ENCODE results near the gene PAQR6. TPM values are rescaled to one million over a fixed set of nuclear protein-coding genes. Genes with fewer than 3 reads are reported as not detected.

The PAQR6 gene
- total and polyA plus RNA-seq, 10 of the 15 experiments (the other 5 are each of a cell fraction or from before 2014, with no cell fraction given), result 0.42 to 4.5 (median 1.3) TPM

DNA sequence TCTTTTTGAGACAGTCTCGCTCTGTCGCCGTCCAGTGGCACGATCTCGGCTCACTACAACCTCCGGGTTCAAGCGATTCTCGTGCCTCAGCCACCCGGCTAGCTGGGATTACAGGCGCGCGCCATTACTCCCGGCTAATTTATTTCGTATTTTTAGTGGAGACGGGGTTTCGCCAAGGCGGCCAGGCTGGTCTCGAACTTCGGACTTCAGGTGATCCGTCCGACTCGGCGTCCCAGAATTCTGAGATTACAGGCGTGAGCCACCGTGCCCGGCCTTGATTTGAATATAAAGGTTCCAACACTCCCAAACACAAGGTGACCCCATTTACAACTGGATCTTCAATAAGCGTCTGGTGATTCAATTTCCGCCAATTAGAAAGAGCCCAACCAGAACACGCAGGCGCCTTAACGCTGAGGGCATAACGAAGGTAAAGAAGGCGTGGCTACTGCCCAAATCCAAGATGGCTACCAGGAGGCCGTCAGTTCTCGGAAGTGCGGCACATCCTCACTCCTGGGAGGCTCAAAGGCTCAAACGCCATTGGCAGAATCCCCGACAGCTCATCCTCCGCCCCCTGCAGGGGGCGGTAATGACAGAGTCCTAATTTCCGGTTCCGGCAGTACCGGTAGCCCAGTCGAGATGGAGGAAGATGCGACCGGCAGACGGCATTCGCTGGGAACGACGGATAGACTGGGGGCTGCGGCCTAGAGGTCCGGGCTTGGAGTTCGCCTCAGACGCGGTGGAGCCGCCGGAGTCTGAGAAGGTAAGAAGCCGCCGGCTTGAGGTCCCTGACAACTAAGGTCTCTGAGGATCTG, 54.2 kb downstream of the PAQR6 start, which contains the start of gene SLC25A44 (continued):
- TF ChIP-seq, protein P1, sequence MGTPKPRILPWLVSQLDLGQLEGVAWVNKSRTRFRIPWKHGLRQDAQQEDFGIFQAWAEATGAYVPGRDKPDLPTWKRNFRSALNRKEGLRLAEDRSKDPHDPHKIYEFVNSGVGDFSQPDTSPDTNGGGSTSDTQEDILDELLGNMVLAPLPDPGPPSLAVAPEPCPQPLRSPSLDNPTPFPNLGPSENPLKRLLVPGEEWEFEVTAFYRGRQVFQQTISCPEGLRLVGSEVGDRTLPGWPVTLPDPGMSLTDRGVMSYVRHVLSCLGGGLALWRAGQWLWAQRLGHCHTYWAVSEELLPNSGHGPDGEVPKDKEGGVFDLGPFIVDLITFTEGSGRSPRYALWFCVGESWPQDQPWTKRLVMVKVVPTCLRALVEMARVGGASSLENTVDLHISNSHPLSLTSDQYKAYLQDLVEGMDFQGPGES (IDR thresholded peaks at IDR 0.05), result no peak
- TF ChIP-seq TCF12 (IDR thresholded peaks at IDR 0.05; ENCODE audit: low read depth, low read length) (no peak), ZSCAN29 (IDR thresholded peaks at IDR 0.05) (no peak), MEF2A (IDR thresholded peaks at IDR 0.05; ENCODE audit: insufficient read depth, low read depth, low read length) (no peak), ZNF274 (IDR thresholded peaks at IDR 0.05; ENCODE audit: insufficient read depth, insufficient read length) (no peak), NFYA (IDR thresholded peaks at IDR 0.05; ENCODE audit: borderline replicate concordance, low read depth, low read length) (no peak), TARDBP (IDR thresholded peaks at IDR 0.05; ENCODE audit: borderline replicate concordance) (no peak), SPI1 (IDR thresholded peaks at IDR 0.05; ENCODE audit: borderline replicate concordance, insufficient read depth, low read depth, low read length) (no peak; the same call in 1 of the 2 replicates), CEBPB (IDR thresholded peaks at IDR 0.05; ENCODE audit: borderline replicate concordance in 1 of 2, low read depth in 2 of 2, low read length in 2 of 2) (no peak), NBN (IDR thresholded peaks at IDR 0.05) (peak; percentile 51; the same call in 1 of the 2 replicates), BHLHE40 (IDR thresholded peaks at IDR 0.05; ENCODE audit: borderline replicate concordance in 1 of 2, low read depth in 2 of 2, low read length in 1 of 2) (0 out of 4 replicates have a peak, but pooled peaks of 1 of the 2 experiments have one; percentile 15), PAX8 (IDR thresholded peaks at IDR 0.05) (no peak)
- TF ChIP-seq, protein P2, sequence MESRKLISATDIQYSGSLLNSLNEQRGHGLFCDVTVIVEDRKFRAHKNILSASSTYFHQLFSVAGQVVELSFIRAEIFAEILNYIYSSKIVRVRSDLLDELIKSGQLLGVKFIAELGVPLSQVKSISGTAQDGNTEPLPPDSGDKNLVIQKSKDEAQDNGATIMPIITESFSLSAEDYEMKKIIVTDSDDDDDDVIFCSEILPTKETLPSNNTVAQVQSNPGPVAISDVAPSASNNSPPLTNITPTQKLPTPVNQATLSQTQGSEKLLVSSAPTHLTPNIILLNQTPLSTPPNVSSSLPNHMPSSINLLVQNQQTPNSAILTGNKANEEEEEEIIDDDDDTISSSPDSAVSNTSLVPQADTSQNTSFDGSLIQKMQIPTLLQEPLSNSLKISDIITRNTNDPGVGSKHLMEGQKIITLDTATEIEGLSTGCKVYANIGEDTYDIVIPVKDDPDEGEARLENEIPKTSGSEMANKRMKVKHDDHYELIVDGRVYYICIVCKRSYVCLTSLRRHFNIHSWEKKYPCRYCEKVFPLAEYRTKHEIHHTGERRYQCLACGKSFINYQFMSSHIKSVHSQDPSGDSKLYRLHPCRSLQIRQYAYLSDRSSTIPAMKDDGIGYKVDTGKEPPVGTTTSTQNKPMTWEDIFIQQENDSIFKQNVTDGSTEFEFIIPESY (IDR thresholded peaks at IDR 0.05), result no peak
- TF ChIP-seq, protein P3, sequence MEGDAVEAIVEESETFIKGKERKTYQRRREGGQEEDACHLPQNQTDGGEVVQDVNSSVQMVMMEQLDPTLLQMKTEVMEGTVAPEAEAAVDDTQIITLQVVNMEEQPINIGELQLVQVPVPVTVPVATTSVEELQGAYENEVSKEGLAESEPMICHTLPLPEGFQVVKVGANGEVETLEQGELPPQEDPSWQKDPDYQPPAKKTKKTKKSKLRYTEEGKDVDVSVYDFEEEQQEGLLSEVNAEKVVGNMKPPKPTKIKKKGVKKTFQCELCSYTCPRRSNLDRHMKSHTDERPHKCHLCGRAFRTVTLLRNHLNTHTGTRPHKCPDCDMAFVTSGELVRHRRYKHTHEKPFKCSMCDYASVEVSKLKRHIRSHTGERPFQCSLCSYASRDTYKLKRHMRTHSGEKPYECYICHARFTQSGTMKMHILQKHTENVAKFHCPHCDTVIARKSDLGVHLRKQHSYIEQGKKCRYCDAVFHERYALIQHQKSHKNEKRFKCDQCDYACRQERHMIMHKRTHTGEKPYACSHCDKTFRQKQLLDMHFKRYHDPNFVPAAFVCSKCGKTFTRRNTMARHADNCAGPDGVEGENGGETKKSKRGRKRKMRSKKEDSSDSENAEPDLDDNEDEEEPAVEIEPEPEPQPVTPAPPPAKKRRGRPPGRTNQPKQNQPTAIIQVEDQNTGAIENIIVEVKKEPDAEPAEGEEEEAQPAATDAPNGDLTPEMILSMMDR (IDR thresholded peaks at IDR 0.05 in 2 of 3, conservative IDR thresholded peaks at IDR 0.05 in 1 of 3; ENCODE audit: control insufficient read depth in 2 of 3, extremely low read depth in 1 of 3, insufficient read depth in 1 of 3, low read depth in 3 of 3, low read length in 3 of 3), result peak; percentile 35 to 48 (median 45); a peak in 5 of 6 replicates
- TF ChIP-seq, protein P4, sequence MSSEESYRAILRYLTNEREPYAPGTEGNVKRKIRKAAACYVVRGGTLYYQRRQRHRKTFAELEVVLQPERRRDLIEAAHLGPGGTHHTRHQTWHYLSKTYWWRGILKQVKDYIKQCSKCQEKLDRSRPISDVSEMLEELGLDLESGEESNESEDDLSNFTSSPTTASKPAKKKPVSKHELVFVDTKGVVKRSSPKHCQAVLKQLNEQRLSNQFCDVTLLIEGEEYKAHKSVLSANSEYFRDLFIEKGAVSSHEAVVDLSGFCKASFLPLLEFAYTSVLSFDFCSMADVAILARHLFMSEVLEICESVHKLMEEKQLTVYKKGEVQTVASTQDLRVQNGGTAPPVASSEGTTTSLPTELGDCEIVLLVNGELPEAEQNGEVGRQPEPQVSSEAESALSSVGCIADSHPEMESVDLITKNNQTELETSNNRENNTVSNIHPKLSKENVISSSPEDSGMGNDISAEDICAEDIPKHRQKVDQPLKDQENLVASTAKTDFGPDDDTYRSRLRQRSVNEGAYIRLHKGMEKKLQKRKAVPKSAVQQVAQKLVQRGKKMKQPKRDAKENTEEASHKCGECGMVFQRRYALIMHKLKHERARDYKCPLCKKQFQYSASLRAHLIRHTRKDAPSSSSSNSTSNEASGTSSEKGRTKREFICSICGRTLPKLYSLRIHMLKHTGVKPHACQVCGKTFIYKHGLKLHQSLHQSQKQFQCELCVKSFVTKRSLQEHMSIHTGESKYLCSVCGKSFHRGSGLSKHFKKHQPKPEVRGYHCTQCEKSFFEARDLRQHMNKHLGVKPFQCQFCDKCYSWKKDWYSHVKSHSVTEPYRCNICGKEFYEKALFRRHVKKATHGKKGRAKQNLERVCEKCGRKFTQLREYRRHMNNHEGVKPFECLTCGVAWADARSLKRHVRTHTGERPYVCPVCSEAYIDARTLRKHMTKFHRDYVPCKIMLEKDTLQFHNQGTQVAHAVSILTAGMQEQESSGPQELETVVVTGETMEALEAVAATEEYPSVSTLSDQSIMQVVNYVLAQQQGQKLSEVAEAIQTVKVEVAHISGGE (CRISPR knock-in tag; IDR thresholded peaks at IDR 0.05), result no peak
- TF ChIP-seq, protein P5, sequence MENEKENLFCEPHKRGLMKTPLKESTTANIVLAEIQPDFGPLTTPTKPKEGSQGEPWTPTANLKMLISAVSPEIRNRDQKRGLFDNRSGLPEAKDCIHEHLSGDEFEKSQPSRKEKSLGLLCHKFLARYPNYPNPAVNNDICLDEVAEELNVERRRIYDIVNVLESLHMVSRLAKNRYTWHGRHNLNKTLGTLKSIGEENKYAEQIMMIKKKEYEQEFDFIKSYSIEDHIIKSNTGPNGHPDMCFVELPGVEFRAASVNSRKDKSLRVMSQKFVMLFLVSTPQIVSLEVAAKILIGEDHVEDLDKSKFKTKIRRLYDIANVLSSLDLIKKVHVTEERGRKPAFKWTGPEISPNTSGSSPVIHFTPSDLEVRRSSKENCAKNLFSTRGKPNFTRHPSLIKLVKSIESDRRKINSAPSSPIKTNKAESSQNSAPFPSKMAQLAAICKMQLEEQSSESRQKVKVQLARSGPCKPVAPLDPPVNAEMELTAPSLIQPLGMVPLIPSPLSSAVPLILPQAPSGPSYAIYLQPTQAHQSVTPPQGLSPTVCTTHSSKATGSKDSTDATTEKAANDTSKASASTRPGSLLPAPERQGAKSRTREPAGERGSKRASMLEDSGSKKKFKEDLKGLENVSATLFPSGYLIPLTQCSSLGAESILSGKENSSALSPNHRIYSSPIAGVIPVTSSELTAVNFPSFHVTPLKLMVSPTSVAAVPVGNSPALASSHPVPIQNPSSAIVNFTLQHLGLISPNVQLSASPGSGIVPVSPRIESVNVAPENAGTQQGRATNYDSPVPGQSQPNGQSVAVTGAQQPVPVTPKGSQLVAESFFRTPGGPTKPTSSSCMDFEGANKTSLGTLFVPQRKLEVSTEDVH (IDR thresholded peaks at IDR 0.05; ENCODE audit: low read depth, partially characterized antibody), result no peak

Data from GM12878 (cell line).